OCI-LY3 (cell line): ENCODE results near the gene PLD4.

Experiments used
- CTCF ChIP-seq: fragments of 200-600, 300-600 bp; sonication (generic); IDR thresholded peaks from 2 replicates; pipeline ENCODE4 v1.5.1; 2014; ENCODE audit warnings: antibody characterized with exemption, low read length, low read depth
- EZH2phosphoT487 ChIP-seq: fragments of 200-600 bp; shearing (Covaris generic); IDR thresholded peaks from 2 replicates; pipeline ENCODE4 v1.6.1; 2018; ENCODE audit warnings: antibody characterized with exemption, mixed run types, low read depth

- TF ChIP-seq CTCF (no peak), EZH2phosphoT487 (no peak)
Measured at GRCh38 chr14:104948736-104949031, 24.0 kb downstream of the PLD4 start.
